ENCODE results near the gene FAM219B. TPM values are rescaled to one million over a fixed set of nuclear protein-coding genes. Genes with fewer than 3 reads are reported as not detected.

FAM219B gene
- total and polyA plus RNA-seq, 2 of the 8 experiments (the other 6 are each of a cell fraction or from before 2014, with no cell fraction given), result 57.1 to 66.6 TPM

- H3K4me3 ChIP-seq (ENCODE audit: extremely low read depth in 1 of 4, insufficient read depth in 2 of 4, low read depth in 3 of 4, low read length in 4 of 4), result peak overlapping the region; percentile 80 to 96 (median 88)
- H4K91ac ChIP-seq (replicated peaks; ENCODE audit: insufficient read length, low read length), result no peak overlapping the region
- H3K4me1 ChIP-seq (replicated peaks in 1 of 4; ENCODE audit: control insufficient read depth in 3 of 4, insufficient read depth in 4 of 4, low read length in 3 of 4), result peaks cover 0 to 4% (median 2%) of the 10 kb centered on the region in 4 experiments; a peak in 4 of 7 replicates
- H4K5ac ChIP-seq (ENCODE audit: insufficient read length, low read depth, low read length), result no peak overlapping the region
- no peaks in the 10 kb centered on the region for H4K20me1 ChIP-seq (replicated peaks in 1 of 2; ENCODE audit: control insufficient read depth in 1 of 2, insufficient read depth in 2 of 2, low read length in 2 of 2)
- H3K23me2 ChIP-seq (ENCODE audit: low read depth, low read length), result peaks cover 9% of the 10 kb centered on the region
- no peaks in the 10 kb centered on the region for H3K79me2 ChIP-seq (ENCODE audit: control insufficient read depth in 1 of 2, insufficient read depth in 2 of 2, low read length in 2 of 2)
- no peak overlapping the region for H2BK20ac ChIP-seq (ENCODE audit: low read length)
- no peak overlapping the region for H2AK5ac ChIP-seq (ENCODE audit: low read depth, low read length)
- H3K27ac ChIP-seq (ENCODE audit: low read depth, low read length), result no peak overlapping the region
- peak overlapping the region; percentile 90 for H3K4me2 ChIP-seq (ENCODE audit: insufficient read depth in 1 of 2, low read depth in 2 of 2, low read length in 2 of 2)
- 10% methylated on average over 1 of the region's 1 CpG; no CpG with 5 or more reads in 1 of the 2 experiments for WGBS, 2 experiments (ENCODE audit: extremely low coverage in 1 of 2, insufficient coverage in 1 of 2, insufficient read length in 1 of 2, insufficient replicate concordance in 2 of 2, low coverage in 1 of 2, low lambda C conversion rate in 2 of 2, missing lambda C conversion rate in 1 of 2)
- H3K56ac ChIP-seq (replicated peaks; ENCODE audit: insufficient read length, low read depth, low read length), result no peak overlapping the region
- H3K23ac ChIP-seq (ENCODE audit: insufficient read length), result no peak overlapping the region
- no peak overlapping the region for H2AFZ ChIP-seq (ENCODE audit: low read length)
- no peaks in the 10 kb centered on the region for H3K9me3 ChIP-seq (ENCODE audit: insufficient read depth in 2 of 2, low read depth in 1 of 2, low read length in 1 of 2)
- no peak overlapping the region for H3K14ac ChIP-seq (ENCODE audit: insufficient read length)
- no peak overlapping the region for H2BK15ac ChIP-seq (ENCODE audit: low read length)
- H4K8ac ChIP-seq (ENCODE audit: extremely low read depth, insufficient read depth, low read length), result 0 out of 2 replicates have a peak overlapping the region, but pooled peaks have one; percentile 89
- no peak overlapping the region for H2BK120ac ChIP-seq (replicated peaks; ENCODE audit: low read depth, low read length)
- TF ChIP-seq RAD21 (IDR thresholded peaks at IDR 0.05 in 1 of 2, conservative IDR thresholded peaks at IDR 0.05 in 1 of 2; ENCODE audit: low read depth in 2 of 2, low read length in 2 of 2) (no peak), CTCF (IDR thresholded peaks at IDR 0.05; ENCODE audit: control extremely low read depth in 1 of 3, insufficient read depth in 1 of 3, low read depth in 1 of 3, low read length in 3 of 3) (no peak), EZH2 (IDR thresholded peaks at IDR 0.05; ENCODE audit: low read depth, low read length, severe bottlenecking) (no peak), EGR1 (IDR thresholded peaks at IDR 0.05; ENCODE audit: borderline replicate concordance, low read depth, low read length) (no peak)
- no peak overlapping the region for H2BK5ac ChIP-seq (ENCODE audit: low read depth, low read length)
- no peak overlapping the region for H3K18ac ChIP-seq (ENCODE audit: extremely low read depth, low read length)
- POLR2A ChIA-PET (ENCODE audit: partially characterized antibody), result interaction anchor here (0.9 to 7.0 kb wide), 8 partner anchors 12 to 91 kb away, joined by 3 to 116 read pairs (median 4); partner anchors contain the start of genes FAM219B and SCAMP2
- peak overlapping the region in 3 of 4 experiments; percentile 89 to 97 (median 95); a peak in 6 of 7 replicates for H3K9ac ChIP-seq (replicated peaks in 1 of 4; ENCODE audit: extremely low read depth in 1 of 4, low read depth in 3 of 4, low read length in 3 of 4)
- peaks cover 5 to 18% (median 14%) of the 10 kb centered on the region in 4 experiments; a peak in 5 of 8 replicates for H3K36me3 ChIP-seq (ENCODE audit: control insufficient read depth in 2 of 4, insufficient read depth in 4 of 4, low read length in 3 of 4)
- no peak overlapping the region for H2BK12ac ChIP-seq (ENCODE audit: low read depth, low read length)
- no peak overlapping the region for H3K4ac ChIP-seq (replicated peaks; ENCODE audit: insufficient read length, low read depth, low read length)
- no peak for FAIRE-seq
- H3K79me1 ChIP-seq (ENCODE audit: low read depth, low read length), result no peaks in the 10 kb centered on the region
- H3K27me3 ChIP-seq (replicated peaks in 1 of 4; ENCODE audit: control insufficient read depth in 3 of 4, extremely low read depth in 1 of 4, insufficient read depth in 3 of 4, low read length in 3 of 4), result no peaks in the 10 kb centered on the region
- no peak for DNase-seq (ENCODE audit: low read depth in 1 of 2, low spot score in 2 of 2)
- CTCF ChIA-PET (ENCODE audit: partially characterized antibody), result interaction anchor here (0.9 to 6.2 kb wide), 2 partner anchors 11 to 17 kb away, joined by 3 to 54 read pairs; partner anchors contain the start of gene SCAMP2
Observed at GRCh38 chr15:74890665-74890960, 16.0 kb downstream of the FAM219B start.

All from H1 (cell line).